Activated CD4-positive, alpha-beta T cell treated with anti-CD3 and anti-CD28 coated beads for 1 hour (primary cell): Measurements from ENCODE around the gene JAG2.

ENCODE experiments used
- DNase-seq: peaks from one replicate; pipeline ENCODE4 v3.0.0-alpha.2; 2020

The JAG2 gene

GRCh38 chr14:105203057-105203531 lies 34.5 kb upstream of the JAG2 start:
- DNase-seq = peak; percentile 42

DNA sequence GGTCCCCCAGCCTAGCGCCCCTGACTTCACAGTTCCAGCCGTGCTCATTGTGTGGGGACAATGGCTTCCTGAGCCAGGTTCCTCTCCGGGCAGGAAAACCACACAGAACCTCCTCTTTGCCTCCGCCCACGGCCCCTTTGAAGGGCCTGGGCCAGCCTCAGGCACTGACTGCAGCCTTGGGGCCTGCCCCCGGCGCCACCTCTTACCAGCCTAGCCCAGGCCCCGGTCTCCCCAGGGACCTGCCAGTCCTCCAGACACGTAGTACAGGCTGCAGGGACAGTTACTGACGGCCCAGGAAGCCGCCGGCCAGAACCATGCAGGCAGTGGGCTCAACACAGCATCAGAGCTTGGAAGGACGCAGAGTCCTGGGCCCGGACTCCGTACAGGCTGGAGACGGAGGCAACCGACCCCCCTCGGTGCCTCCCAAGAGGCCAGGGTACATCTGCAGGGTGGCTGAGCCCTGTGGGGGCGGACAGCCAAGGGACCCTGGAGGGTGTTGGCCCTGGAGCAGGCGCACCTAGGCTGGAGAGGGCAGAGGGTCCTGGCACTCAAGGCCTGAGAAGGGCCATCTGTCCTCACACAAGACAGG lies 33.4 kb upstream of the JAG2 start:
- no peak for DNase-seq

- no peak for DNase-seq
These were observed 32.8 kb upstream of the JAG2 start for GRCh38 chr14:105201156-105201924.

DNA sequence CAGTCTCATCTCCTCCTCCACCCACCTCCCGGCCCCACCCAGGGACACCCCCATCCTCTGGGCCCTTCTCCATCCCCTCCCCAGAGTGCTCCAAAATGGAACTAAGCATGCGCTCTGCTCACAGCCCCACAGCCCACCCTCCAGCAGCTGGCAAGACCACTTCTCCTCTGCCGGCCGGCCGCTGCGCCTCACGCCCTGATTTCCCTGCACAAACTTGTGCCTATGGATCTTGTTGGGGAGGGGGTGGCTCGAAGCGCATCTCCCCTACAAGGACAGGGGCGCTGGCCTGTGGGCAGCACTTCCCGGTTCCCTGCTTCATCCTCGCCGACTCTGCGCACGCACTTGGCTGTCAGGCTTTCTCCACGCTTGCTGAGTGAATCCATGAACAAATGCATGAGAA lies 32.1 kb upstream of the JAG2 start:
- DNase-seq = no peak

DNA sequence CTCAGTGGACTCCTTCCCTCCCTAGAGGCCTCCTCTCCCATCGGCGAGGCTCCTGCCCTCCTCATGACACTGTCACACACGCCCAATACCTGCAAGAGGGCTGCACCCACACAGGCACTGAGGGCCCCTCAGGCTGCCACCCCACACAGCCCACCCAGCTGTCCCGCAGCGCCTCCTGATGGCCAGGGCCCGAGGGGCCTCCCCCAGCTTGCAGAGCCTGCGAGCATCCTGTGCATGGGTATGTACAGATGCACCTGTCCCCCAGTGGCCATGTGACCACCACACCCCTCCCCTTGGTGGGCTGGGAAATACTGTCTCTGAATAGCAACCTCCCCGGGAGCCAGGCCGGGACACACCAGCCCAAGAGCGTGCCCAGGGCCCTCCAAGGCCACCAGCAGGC lies 31.5 kb upstream of the JAG2 start:
- DNase-seq = no peak

GRCh38 chr14:105199093-105199492 lies 30.5 kb upstream of the JAG2 start:
- no peak for DNase-seq

- no peak for DNase-seq
These were observed 30.0 kb upstream of the JAG2 start for GRCh38 chr14:105198588-105198987.

GRCh38 chr14:105197211-105197641 lies 28.6 kb upstream of the JAG2 start:
- no peak for DNase-seq

DNA sequence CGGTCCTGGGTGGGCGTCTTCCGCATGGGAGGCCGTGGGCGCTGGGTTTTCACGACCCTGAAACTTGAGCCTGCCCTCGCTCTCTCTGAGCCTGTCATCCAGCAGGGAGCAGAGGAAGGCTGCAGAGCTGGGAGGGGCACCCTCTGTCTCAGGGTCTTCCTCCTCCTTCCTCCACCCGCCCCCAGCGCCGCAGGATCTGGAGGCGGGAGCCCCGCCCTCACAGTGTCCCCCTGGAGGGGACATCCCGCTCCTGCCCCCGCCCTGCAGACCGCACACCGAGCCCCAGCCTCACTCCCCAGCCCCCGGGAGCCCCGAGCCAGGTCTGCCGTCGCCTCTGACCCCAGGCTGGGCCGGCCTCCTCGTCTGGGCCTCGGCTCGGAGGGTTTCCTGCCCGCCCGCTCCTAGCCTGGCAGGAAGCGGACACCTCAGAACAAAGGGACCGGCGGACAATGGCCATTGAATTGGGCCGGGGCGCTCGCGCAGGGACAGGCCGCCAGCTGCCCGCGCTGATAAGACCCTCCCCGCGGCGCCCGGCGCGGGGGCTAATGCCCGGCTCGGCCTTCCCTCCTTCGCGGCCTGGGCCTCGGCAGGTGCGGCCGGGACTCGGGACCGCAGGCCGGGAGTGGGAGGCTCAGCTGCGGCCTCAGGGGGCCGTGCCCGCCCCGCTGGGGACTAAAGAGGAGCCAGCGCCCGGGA lies 27.8 kb upstream of the JAG2 start:
- no peak for DNase-seq

GRCh38 chr14:105195522-105196264 lies 27.1 kb upstream of the JAG2 start:
- DNase-seq = no peak

DNA sequence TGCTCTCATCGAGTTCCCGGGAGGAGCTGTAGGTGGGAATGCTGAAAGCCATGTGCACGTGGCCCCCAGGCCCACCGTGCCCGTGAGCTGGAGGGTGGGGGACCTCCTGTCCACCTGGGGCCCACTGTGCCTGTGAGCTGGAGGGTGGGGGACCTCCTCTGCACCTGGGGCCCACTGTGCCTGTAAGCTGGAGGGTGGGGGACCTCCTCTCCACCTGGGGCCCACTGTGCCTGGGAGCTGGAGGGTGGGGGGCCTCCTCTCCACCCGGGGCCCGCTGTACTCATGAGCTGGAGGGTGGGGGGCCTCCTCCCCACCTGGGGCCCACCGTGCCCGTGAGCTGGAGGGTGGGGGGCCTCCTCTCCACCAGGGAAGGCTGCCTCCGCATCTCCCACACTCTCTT lies 26.5 kb upstream of the JAG2 start:
- no peak for DNase-seq

DNA sequence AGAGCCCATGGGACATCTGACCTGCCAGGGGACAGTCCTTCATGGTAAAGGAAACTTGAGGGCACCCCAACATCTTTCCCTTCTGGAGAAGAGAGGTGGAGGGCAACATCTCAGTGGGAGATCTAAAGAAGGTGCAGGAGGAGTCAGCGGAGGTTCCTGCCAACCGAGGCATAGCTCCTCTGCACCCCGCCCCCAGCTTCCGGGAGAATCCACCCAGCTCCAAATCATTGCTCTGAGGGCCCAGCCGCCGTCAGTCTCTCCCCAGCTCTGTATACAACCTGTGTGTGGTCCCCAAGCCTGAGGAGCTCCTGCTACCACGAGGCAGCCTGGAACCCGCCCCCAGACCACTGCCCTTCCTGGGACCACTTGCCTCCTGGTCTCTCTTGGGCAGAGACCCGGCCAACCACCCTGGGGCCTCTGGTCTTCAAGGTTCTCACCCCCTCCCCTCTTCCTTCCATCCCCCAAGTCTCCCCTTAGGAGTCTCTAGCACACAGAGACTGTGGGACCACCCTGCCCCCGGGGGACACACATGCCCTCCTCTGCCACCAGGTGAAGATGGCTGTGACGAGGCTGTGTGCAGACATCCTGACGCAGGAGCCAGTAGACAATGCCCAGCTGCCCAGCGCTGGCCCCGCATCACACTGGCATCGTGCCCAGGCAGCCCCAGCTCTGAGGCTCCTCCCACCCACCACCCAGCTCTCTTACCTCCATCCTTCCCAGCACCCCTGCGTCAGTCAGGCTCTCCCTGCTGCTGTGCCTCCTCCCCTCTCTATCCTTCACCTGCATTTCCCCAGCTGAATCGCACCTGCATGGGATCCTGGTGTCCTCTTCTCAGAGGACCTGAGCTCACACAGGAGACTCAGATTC lies 25.6 kb upstream of the JAG2 start:
- DNase-seq = no peak

DNA sequence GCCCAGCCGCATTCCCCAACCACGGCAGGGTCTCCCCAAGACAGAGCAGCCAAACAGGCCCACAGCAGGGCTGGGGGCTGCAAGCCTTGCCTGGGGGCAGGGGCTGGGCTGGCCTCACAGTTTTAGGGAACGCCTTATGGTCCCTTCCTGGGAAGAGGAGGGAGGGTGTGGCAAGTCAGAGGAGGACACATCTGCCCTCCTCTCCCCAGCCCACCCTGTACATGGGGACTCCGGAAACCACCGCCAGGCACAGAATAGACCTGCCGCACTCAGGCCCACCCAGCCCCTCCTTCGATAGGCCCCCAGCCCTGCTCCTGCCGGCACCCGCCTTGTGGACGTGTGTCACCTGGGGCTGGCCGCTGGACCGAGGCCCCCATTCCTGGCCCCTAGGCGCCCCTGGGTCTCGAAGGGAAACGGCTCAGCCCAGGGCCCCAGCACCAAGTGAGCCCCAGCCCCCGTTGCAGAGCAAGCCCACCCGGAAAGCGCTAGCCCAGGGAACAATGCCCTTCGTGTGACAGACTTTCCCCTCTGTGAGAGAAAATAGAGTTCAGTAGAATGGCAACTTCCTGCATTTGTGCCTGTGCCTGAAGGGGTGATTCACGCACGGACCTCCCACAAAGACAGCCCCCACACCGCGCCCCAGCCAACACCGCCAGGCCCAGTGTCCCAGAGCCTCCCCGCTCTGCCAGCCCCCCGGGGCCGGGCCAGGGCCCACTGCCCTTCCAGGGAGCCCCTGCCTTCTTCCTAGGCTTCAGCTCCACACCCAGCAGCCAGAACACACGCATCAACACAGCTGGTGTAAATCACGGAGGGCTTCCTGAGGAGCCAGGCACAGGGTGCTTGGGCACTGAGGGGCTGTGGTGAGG lies 24.5 kb upstream of the JAG2 start:
- DNase-seq = no peak

DNA sequence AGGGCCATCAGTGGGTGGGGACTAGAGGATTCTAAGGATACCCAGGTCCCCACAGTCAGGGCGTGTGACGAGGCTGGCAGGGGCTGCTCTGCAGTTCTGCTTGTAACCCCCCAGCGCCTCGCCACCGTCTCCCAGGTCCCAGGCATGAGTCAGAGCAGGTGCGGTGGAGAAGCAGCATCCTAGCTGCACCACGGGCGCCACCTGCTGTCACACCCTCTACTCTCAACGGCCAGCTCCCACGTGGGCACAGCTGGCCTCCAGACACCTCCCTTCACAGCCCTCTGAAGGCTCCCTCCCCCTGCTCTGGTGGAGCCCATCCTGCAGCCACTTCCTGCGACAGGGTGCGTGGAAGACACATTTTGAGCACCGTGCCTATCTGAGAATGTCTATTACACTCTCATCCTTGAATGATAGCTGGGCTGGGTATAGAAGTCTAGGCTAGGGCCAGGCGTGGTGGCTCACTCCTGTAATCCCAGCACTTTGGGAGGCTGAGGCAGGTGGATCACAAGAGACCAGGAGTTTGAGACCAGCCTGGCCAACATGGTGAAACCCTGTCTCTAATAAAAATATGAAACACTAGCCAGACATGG lies 19.5 kb upstream of the JAG2 start:
- DNase-seq = no peak

- DNase-seq = no peak
These were observed 18.5 kb upstream of the JAG2 start for GRCh38 chr14:105187116-105187515.

DNA sequence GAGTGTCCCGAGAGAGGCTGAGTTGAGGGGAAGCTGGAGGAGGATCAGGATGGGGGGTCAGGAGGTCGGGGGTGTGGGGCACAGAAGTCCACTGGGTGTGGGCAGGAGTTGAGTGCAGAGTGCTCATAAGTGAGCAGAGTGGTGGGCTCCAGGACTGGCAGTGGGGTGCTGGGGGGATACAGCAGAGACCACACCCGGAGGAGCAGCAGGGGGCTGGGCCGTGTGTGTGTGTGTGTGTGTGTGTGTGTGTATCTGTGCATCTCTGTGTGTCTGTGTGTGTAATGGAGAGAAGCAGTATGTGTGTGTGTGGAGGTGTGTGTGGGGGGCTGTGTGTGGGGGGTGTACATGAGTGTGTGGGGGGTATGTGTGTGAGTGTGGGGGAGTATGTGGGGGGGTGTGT lies 17.4 kb upstream of the JAG2 start:
- no peak for DNase-seq

GRCh38 chr14:105185001-105185400 lies 16.4 kb upstream of the JAG2 start:
- no peak for DNase-seq

DNA sequence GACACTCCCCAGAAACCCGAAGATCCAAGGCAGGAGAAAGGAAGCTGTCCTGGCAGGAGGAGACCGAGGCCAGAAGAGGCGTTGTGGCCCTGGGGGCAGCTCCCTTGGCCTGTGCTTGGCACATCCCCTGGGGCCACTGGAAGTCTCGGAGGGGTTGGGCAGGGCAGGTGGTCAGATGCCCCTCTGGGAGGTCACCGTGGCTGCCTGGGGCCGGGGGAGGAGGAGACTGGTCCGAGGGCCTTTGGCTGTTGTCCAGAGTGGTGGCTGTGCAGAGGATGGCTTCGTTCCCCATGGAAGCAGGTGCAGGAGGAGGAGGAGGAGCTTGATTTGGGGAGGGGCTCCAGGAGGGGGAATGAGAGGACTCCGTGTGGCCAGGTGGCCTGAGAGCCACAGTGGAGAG lies 15.9 kb upstream of the JAG2 start:
- DNase-seq = no peak

DNA sequence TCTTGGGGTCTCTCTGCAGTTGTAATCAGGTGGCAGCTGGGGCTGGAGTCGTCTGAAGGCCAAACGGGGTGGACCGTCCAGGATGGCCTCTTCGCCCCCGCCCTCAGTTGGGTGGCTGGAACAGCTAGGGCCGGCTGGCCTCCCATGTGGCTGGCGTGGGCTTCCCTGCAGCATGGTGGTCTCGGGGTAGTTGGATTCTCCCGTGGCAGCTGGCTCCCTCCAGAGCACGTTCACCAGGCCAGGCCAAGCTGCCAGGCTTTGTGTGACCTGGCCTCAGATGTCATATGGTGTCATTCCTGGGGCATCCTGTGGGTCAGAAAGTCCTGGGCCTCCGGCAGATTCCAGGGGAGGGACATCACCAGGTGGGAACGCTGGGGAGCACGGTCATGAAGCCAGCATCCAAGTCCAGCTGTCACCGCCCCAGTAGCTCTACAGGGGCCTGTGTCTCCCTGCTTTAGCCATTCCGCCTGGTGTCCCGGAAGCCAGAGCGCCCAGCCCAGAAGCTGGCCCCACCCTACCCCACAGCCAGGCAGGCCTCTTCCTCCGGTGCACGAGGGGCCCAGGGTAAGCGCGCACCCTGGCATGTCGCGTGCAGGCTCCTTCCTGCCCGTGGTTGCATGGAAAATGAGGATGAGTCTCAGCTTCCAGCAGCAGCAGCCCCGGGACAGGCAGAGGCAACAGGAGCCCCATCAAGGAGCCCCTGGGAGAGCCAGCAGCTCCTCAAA lies 13.9 kb upstream of the JAG2 start:
- DNase-seq = no peak
